HEK293T (cell line): ENCODE data around the gene LHPP.

Experiments used
- ELF4 ChIP-seq: fragments of 450-650 bp; IDR thresholded peaks from 2 replicates; pipeline ENCODE4 v1.6.1; 2017; ENCODE audit warnings: antibody characterized with exemption
- FOXA1 ChIP-seq: fragments of 450-650 bp; IDR thresholded peaks from 2 replicates; pipeline ENCODE4 v1.6.1; 2016; ENCODE audit warnings: mild to moderate bottlenecking
- FOXK2 ChIP-seq: fragments of 450-650 bp; IDR thresholded peaks from 2 replicates; pipeline ENCODE4 v1.6.1; 2016; ENCODE audit warnings: mild to moderate bottlenecking
- LEF1 ChIP-seq: fragments of 450-650 bp; IDR thresholded peaks from 2 replicates; pipeline ENCODE4 v1.6.1; 2017; ENCODE audit warnings: mild to moderate bottlenecking, borderline replicate concordance
- TARDBP ChIP-seq: fragments of 450-650 bp; IDR thresholded peaks from 2 replicates; pipeline ENCODE4 v1.6.1; 2016

DNA sequence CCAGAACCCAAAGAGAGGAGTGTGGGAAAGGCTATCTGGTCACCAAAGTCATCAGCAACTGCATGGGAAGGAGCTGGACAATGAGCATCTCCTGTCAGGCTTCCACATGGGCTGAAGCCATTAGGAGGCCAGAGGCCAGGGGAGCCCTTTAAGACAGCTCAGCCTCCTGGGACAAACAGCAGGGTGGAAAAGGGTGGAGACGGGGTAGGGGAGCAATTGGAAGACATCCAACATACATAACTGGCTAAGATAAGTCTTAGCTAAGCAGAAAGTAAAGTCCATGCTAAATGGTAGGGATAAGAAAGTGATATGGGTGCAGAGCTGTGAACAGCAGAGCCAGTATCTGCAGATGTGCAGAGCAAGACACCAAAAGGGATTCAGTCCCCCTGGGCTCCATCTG, 41.4 kb upstream of the LHPP start:
- TF ChIP-seq ELF4 (no peak), FOXA1 (no peak), FOXK2 (no peak), LEF1 (no peak), TARDBP (no peak)
